ENCODE data around the gene NLK.

GRCh38 chr17:28101919-28102318 lies 59.4 kb downstream of the NLK start:
- TF ChIP-seq POLR2A (IDR thresholded peaks at IDR 0.05) (no peak), CTCF (IDR thresholded peaks at IDR 0.05) (no peak)

Data from body of pancreas (tissue), 4 donors.